Measurements from ENCODE around the gene ZNF468.
A peak's percentile ranks its signal among the peaks of the same experiment; 100 is the strongest.
"Not testable (repeated sequence)": the region's sequence is repeated elsewhere in the genome, so short reads cannot be mapped to it uniquely, and the experiment has no call there.

Gene ZNF468

GRCh38 chr19:52856540-52857377, 660 bp downstream of the ZNF468 start:
- Mint-ChIP-seq H3K9me3 (peaks cover 33% of the 10 kb centered on the region), H3K36me3 (peaks cover 52% of the 10 kb centered on the region), H3K27ac (peak overlapping the region; percentile 88), H3K4me3 (peak overlapping the region; percentile 90), H3K4me1 (peaks cover 26% of the 10 kb centered on the region)
- H3K27me3 Mint-ChIP-seq, DNase-seq, CTCF ChIA-PET: not testable (repeated sequence)

GRCh38 chr19:52847352-52847751, 10.1 kb downstream of the ZNF468 start:
- H3K27ac Mint-ChIP-seq, CTCF ChIA-PET, H3K27me3 Mint-ChIP-seq, H3K4me3 Mint-ChIP-seq, H3K4me1 Mint-ChIP-seq, DNase-seq: not testable (repeated sequence)
- Mint-ChIP-seq H3K36me3 (peaks cover 92% of the 10 kb centered on the region), H3K9me3 (peaks cover 51% of the 10 kb centered on the region)

- peaks cover 89% of the 10 kb centered on the region for H3K36me3 Mint-ChIP-seq
- H3K27ac Mint-ChIP-seq, H3K4me1 Mint-ChIP-seq, H3K27me3 Mint-ChIP-seq, CTCF ChIA-PET, DNase-seq, H3K4me3 Mint-ChIP-seq: not testable (repeated sequence)
- H3K9me3 Mint-ChIP-seq: peaks cover 78% of the 10 kb centered on the region
Measured at GRCh38 chr19:52840825-52841465, 16.5 kb downstream of the ZNF468 start.

- H3K27ac Mint-ChIP-seq, H3K4me1 Mint-ChIP-seq, CTCF ChIA-PET, H3K4me3 Mint-ChIP-seq, H3K27me3 Mint-ChIP-seq, DNase-seq: not testable (repeated sequence)
- Mint-ChIP-seq H3K9me3 (peaks cover 64% of the 10 kb centered on the region), H3K36me3 (peaks cover 40% of the 10 kb centered on the region)
Measured at GRCh38 chr19:52834289-52834688, 23.1 kb downstream of the ZNF468 start.

- CTCF ChIA-PET, H3K4me1 Mint-ChIP-seq, DNase-seq, H3K27ac Mint-ChIP-seq, H3K27me3 Mint-ChIP-seq, H3K4me3 Mint-ChIP-seq: not testable (repeated sequence)
- Mint-ChIP-seq H3K36me3 (peaks cover 34% of the 10 kb centered on the region), H3K9me3 (peaks cover 59% of the 10 kb centered on the region)
Measured at GRCh38 chr19:52833541-52833940, 23.9 kb downstream of the ZNF468 start.

GRCh38 chr19:52829866-52830265, 27.6 kb downstream of the ZNF468 start:
- Mint-ChIP-seq H3K36me3 (peaks cover 13% of the 10 kb centered on the region), H3K9me3 (peaks cover 46% of the 10 kb centered on the region)
- H3K4me1 Mint-ChIP-seq, DNase-seq, H3K4me3 Mint-ChIP-seq, CTCF ChIA-PET, H3K27me3 Mint-ChIP-seq, H3K27ac Mint-ChIP-seq: not testable (repeated sequence)

GRCh38 chr19:52825765-52826164, 31.7 kb downstream of the ZNF468 start:
- Mint-ChIP-seq H3K4me3 (no peak overlapping the region), H3K27ac (no peak overlapping the region), H3K4me1 (peaks cover 9% of the 10 kb centered on the region), H3K36me3 (peaks cover 10% of the 10 kb centered on the region), H3K9me3 (peaks cover 39% of the 10 kb centered on the region), H3K27me3 (no peaks in the 10 kb centered on the region)
- CTCF ChIA-PET: no interaction called here
- no peak for DNase-seq

- CTCF ChIA-PET: no interaction called here
- no peak for DNase-seq
Measured at GRCh38 chr19:52823676-52824075, 33.7 kb downstream of the ZNF468 start.

GRCh38 chr19:52821204-52821960, 36.0 kb downstream of the ZNF468 start, which contains the start of gene ZNF28:
ZNF28 (minus strand) TSS chr19:52821633; CDS start chr19:52817958, 3,675 bp downstream.
- peak within 1 kb of the TSS; percentile 88 for H3K4me3 Mint-ChIP-seq
- CTCF ChIA-PET, H3K27me3 Mint-ChIP-seq: not testable (repeated sequence)
- peak within 1 kb of the TSS; percentile 82 for H3K27ac Mint-ChIP-seq
- peaks cover 27% of the 10 kb centered on the region for H3K4me1 Mint-ChIP-seq
- peaks cover 34% of the 10 kb centered on the region for H3K9me3 Mint-ChIP-seq
- peak; percentile 71 for DNase-seq
- H3K36me3 Mint-ChIP-seq: peaks cover 41% of the 10 kb centered on the region

More at GRCh38 chr19:52823676-52824075, 33.7 kb downstream of the ZNF468 start:
- no peak overlapping the region for H3K4me3 Mint-ChIP-seq
- H3K4me1 Mint-ChIP-seq: peaks cover 22% of the 10 kb centered on the region
- peaks cover 23% of the 10 kb centered on the region for H3K36me3 Mint-ChIP-seq
- no peaks in the 10 kb centered on the region for H3K27me3 Mint-ChIP-seq
- peaks cover 36% of the 10 kb centered on the region for H3K9me3 Mint-ChIP-seq
- H3K27ac Mint-ChIP-seq: no peak overlapping the region

GRCh38 chr19:52820472-52821203, 36.8 kb downstream of the ZNF468 start:
- CTCF ChIA-PET: not testable (repeated sequence)

GRCh38 chr19:52809801-52810200, 47.6 kb downstream of the ZNF468 start:
- Mint-ChIP-seq H3K9me3 (peaks cover 50% of the 10 kb centered on the region), H3K4me3 (no peak overlapping the region), H3K4me1 (no peaks in the 10 kb centered on the region), H3K36me3 (peaks cover 67% of the 10 kb centered on the region), H3K27ac (no peak overlapping the region), H3K27me3 (no peaks in the 10 kb centered on the region)
- CTCF ChIA-PET: no interaction called here
- no peak for DNase-seq

More at GRCh38 chr19:52820472-52821203, 36.8 kb downstream of the ZNF468 start:
- Mint-ChIP-seq H3K4me1 (peaks cover 27% of the 10 kb centered on the region), H3K9me3 (peaks cover 33% of the 10 kb centered on the region), H3K36me3 (peaks cover 48% of the 10 kb centered on the region), H3K4me3 (peak overlapping the region; percentile 88), H3K27ac (peak overlapping the region; percentile 82)
- H3K27me3 Mint-ChIP-seq: not testable (repeated sequence)
- peak; percentile 39 for DNase-seq

GRCh38 chr19:52799950-52800640, 57.3 kb downstream of the ZNF468 start:
- DNase-seq, H3K27me3 Mint-ChIP-seq, H3K27ac Mint-ChIP-seq, CTCF ChIA-PET, H3K4me3 Mint-ChIP-seq, H3K4me1 Mint-ChIP-seq: not testable (repeated sequence)
- Mint-ChIP-seq H3K9me3 (peaks cover 80% of the 10 kb centered on the region), H3K36me3 (peaks cover 77% of the 10 kb centered on the region)

- Mint-ChIP-seq H3K27ac (no peak overlapping the region), H3K4me3 (no peak overlapping the region), H3K9me3 (peaks cover 55% of the 10 kb centered on the region)
Measured at GRCh38 chr19:52789440-52789839, 68.0 kb downstream of the ZNF468 start.

More at GRCh38 chr19:52789440-52789839, 68.0 kb downstream of the ZNF468 start:
- CTCF ChIA-PET: no interaction called here
- Mint-ChIP-seq H3K36me3 (peaks cover 24% of the 10 kb centered on the region), H3K27me3 (no peaks in the 10 kb centered on the region), H3K4me1 (peaks cover 26% of the 10 kb centered on the region)
- no peak for DNase-seq
